Measurements from ENCODE around the gene RRP1B. TPM values are rescaled to one million over a fixed set of nuclear protein-coding genes. Genes with fewer than 3 reads are reported as not detected.

RRP1B gene
- total RNA-seq, 1 experiment from 2014 or later = 44.2 TPM

GRCh38 chr21:43665879-43666278 is 6.5 kb downstream of the RRP1B start:
- BruUV-seq (replicated peaks) = no TSS peak
- H3K79me2 ChIP-seq (ENCODE audit: low read length) = peaks cover 99% of the 10 kb centered on the region
- H3K27ac ChIP-seq (ENCODE audit: low read length) = no peak overlapping the region
- no peak overlapping the region for H3K9ac ChIP-seq (ENCODE audit: low read length)
- H3K4me3 ChIP-seq (ENCODE audit: low read length) = no peak overlapping the region
- TF ChIP-seq CTCF (conservative IDR thresholded peaks at IDR 0.05; ENCODE audit: low read depth, low read length) = no peak
- no peak overlapping the region for H2AFZ ChIP-seq (ENCODE audit: low read length)
- intact Hi-C loops (cut with micrococcal nuclease) = no loop called here
- no peaks in the 10 kb centered on the region for H3K9me2 ChIP-seq (replicated peaks; ENCODE audit: low read length)
- no peaks in the 10 kb centered on the region for H3F3A ChIP-seq (ENCODE audit: low read length, unreplicated experiment)
- POLR2A ChIA-PET (ENCODE audit: unreplicated experiment) = no interaction called here
- peaks cover 22% of the 10 kb centered on the region for H3K4me1 ChIP-seq (ENCODE audit: insufficient read depth, low read length)
- no peak overlapping the region for H3K4me2 ChIP-seq (ENCODE audit: low read length)
- no peaks in the 10 kb centered on the region for H3K9me3 ChIP-seq (ENCODE audit: low read length)
- no peaks in the 10 kb centered on the region for H3K27me3 ChIP-seq (ENCODE audit: low read length)
- CTCF ChIA-PET = no interaction called here
- peaks cover 56% of the 10 kb centered on the region for H3K36me3 ChIP-seq (ENCODE audit: low read depth, low read length)
- no peak for DNase-seq
- no peak for ATAC-seq
- peaks cover 37% of the 10 kb centered on the region; the same call in 1 of the 2 replicates for H4K20me1 ChIP-seq (ENCODE audit: low read length)

- no peaks in the 10 kb centered on the region for H3K9me3 ChIP-seq (ENCODE audit: low read length)
- H3F3A ChIP-seq (ENCODE audit: low read length, unreplicated experiment) = no peaks in the 10 kb centered on the region
- no peak overlapping the region for H3K4me2 ChIP-seq (ENCODE audit: low read length)
- TF ChIP-seq CTCF (conservative IDR thresholded peaks at IDR 0.05; ENCODE audit: low read depth, low read length) (no peak), EZH2phosphoT487 (IDR thresholded peaks at IDR 0.05; ENCODE audit: borderline replicate concordance, low read length) (no peak), EZH2 (IDR thresholded peaks at IDR 0.05; ENCODE audit: low read length, unreplicated experiment) (no peak)
- no peak overlapping the region for H3K9ac ChIP-seq (ENCODE audit: low read length)
- CTCF ChIA-PET = no interaction called here
- H3K27ac ChIP-seq (ENCODE audit: low read length) = no peak overlapping the region
- POLR2A ChIA-PET (ENCODE audit: unreplicated experiment) = interaction anchor here (0.5 kb wide), 1 partner anchor 1628 kb away, joined by 7 read pairs; no protein-coding TSS in a partner anchor
- H3K9me2 ChIP-seq (replicated peaks; ENCODE audit: low read length) = no peaks in the 10 kb centered on the region
- no peaks in the 10 kb centered on the region for H3K27me3 ChIP-seq (ENCODE audit: low read length)
- no peak; the same call in 1 of the 2 replicates for ATAC-seq
- intact Hi-C loops (cut with micrococcal nuclease) = no loop called here
- peaks cover 7% of the 10 kb centered on the region; the same call in 1 of the 2 replicates for H3K4me1 ChIP-seq (ENCODE audit: insufficient read depth, low read length)
- no peak overlapping the region for H2AFZ ChIP-seq (ENCODE audit: low read length)
- H3K36me3 ChIP-seq (ENCODE audit: low read depth, low read length) = peaks cover 57% of the 10 kb centered on the region
- BruUV-seq (replicated peaks) = no TSS peak
- peaks cover 22% of the 10 kb centered on the region; the same call in 1 of the 2 replicates for H4K20me1 ChIP-seq (ENCODE audit: low read length)
- H3K79me2 ChIP-seq (ENCODE audit: low read length) = peaks cover 91% of the 10 kb centered on the region
- H3K4me3 ChIP-seq (ENCODE audit: low read length) = no peak overlapping the region
- peak; percentile 45 for DNase-seq
Observed at GRCh38 chr21:43667191-43667904, 8.0 kb downstream of the RRP1B start.

GRCh38 chr21:43669828-43670605 is 10.7 kb downstream of the RRP1B start:
- POLR2A ChIA-PET (ENCODE audit: unreplicated experiment) = no interaction called here

More at GRCh38 chr21:43669828-43670605, 10.7 kb downstream of the RRP1B start:
- H3K27me3 ChIP-seq (ENCODE audit: low read length) = no peaks in the 10 kb centered on the region
- CTCF ChIA-PET = no interaction called here
- ATAC-seq (no peak), DNase-seq (no peak)
- peaks cover 16% of the 10 kb centered on the region; the same call in 1 of the 2 replicates for H4K20me1 ChIP-seq (ENCODE audit: low read length)
- H3K4me2 ChIP-seq (ENCODE audit: low read length) = no peak overlapping the region
- no peak overlapping the region for H2AFZ ChIP-seq (ENCODE audit: low read length)
- no peak overlapping the region for H3K27ac ChIP-seq (ENCODE audit: low read length)
- BruUV-seq (replicated peaks) = no TSS peak
- H3K9me3 ChIP-seq (ENCODE audit: low read length) = no peaks in the 10 kb centered on the region
- H3K9ac ChIP-seq (ENCODE audit: low read length) = no peak overlapping the region
- H3K36me3 ChIP-seq (ENCODE audit: low read depth, low read length) = peaks cover 48% of the 10 kb centered on the region
- peaks cover 2% of the 10 kb centered on the region for H3F3A ChIP-seq (ENCODE audit: low read length, unreplicated experiment)
- peaks cover 7% of the 10 kb centered on the region; the same call in 1 of the 2 replicates for H3K4me1 ChIP-seq (ENCODE audit: insufficient read depth, low read length)
- no peaks in the 10 kb centered on the region for H3K9me2 ChIP-seq (replicated peaks; ENCODE audit: low read length)
- no peak overlapping the region for H3K4me3 ChIP-seq (ENCODE audit: low read length)
- no peak for TF ChIP-seq CTCF (conservative IDR thresholded peaks at IDR 0.05; ENCODE audit: low read depth, low read length)
- TF ChIP-seq EZH2phosphoT487 (IDR thresholded peaks at IDR 0.05; ENCODE audit: borderline replicate concordance, low read length) = no peak
- TF ChIP-seq EZH2 (IDR thresholded peaks at IDR 0.05; ENCODE audit: low read length, unreplicated experiment) = no peak
- peaks cover 65% of the 10 kb centered on the region for H3K79me2 ChIP-seq (ENCODE audit: low read length)
- intact Hi-C loops (cut with micrococcal nuclease) = no loop called here

Data from PC-3 (cell line).